GM21717 (cell line): Measurements from ENCODE around the gene CMIP.

ENCODE experiments used
- ATAC-seq: cut with Tn5 transposase; IDR thresholded peaks from one replicate; pipeline ENCODE4 v1.9.1; 2021; ENCODE audit warnings: mild to moderate bottlenecking, moderate library complexity; ENCODE audit not compliant: unreplicated experiment

Gene CMIP

DNA sequence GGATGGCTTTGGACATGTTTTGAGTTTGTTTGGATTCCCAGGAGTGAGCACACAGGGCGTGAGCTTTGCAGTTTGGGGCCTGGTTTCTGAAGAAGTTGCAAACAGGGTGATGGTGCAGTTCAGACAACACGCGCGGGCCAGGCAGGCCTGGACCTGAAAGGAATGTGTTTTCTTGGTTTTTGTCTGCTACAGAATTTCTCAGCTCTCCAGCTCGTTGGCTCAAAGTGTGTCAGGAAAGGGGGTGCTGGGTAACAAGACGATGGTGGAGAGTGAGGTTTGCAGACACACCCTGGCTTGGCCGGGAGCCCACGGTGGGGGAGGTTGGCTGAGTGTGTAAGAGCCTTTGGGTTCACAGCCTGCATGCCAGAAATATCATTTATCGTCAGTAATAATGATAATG lies 82.3 kb downstream of the CMIP start:
- ATAC-seq = no peak

DNA sequence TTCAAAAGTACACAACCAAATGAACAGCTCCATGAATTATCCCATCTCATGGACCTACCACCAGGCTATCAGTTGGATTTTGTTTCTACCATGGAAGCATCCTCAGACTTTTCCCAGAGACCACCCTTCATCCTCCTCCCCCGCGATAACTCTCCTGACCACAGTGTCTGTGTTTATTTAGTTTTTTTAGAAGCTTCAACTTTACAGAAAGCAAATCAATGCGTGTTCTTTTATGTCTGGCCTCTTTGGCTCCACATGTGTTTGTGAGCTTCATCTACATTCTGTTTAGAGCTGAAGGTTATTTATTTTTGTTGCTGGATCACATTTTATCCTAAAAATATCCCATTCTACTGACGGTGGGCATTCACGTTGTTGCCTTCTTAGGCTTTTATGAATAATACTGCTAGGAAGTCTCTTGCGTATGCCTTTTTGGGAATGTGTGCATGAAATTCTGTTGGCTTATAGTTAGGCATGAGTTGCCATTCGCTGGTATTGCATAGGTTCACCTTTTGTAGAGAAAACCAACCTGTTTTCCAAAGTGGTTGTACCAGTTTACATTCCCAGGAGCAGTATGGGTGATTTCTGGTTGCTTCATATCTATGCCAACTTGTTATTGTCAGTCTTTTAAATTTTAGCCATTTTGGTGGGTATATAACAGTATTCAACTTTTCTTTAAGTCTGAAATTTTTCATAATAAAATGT lies 83.0 kb downstream of the CMIP start:
- no peak for ATAC-seq

DNA sequence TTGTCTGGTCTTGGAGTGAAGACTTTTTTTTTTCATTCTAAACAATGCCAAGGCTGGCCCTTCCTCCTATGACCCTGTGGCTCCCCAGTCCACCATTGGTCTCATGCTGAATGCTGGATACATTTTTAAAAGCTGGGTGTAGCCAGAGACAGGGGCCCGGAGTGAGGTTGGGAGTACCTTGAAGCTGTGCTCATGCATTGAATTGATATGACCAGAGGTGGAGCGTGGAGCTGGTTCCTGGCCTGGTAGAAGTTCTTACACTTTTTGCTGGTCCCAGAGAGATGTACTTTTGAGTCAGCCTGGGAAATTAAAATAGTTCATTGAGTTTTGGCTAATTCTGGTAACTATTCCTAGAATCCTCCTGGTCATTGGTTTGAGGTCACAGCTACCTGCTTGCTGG lies 83.6 kb downstream of the CMIP start:
- no peak for ATAC-seq

DNA sequence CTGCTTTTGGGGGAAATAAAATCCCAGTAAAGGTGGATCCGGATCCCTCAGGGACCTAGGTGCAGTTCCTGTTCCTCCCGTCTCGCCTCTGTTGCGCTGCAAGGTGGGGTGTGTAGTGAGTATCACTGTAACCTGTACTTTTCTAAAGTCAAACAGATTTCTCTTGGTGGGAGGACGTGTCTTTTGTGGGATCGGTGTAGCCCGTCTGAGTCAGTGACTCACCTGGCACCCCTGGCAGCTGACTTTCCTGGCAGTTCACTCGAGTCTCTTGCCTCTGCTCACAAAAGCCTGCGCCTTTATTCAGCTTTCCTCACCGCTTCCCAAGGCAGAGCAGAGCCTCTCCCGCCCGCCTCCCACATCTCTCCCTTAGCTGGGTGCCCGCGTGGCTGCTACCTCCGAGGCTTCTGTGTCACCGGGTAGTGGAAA lies 85.7 kb downstream of the CMIP start:
- no peak for ATAC-seq

DNA sequence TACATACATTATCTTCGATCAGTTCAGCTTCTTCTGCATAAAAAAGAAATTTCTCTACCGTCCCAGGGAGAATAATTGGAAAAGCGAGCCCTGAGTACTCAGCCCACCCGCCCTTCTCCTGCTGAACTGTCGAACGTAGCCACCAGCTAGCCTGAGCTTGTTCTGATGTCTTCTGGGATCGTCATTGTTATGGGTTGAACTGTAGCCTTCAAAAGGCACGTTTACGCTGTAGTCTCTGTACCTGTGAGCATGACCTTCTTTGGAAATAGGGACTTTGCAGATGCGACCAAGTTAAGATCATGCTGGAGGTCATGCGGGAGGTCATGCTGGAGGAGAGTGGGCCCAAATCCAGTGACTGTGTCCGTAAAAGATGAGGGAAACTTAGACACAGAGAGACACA lies 86.2 kb downstream of the CMIP start:
- ATAC-seq = no peak

DNA sequence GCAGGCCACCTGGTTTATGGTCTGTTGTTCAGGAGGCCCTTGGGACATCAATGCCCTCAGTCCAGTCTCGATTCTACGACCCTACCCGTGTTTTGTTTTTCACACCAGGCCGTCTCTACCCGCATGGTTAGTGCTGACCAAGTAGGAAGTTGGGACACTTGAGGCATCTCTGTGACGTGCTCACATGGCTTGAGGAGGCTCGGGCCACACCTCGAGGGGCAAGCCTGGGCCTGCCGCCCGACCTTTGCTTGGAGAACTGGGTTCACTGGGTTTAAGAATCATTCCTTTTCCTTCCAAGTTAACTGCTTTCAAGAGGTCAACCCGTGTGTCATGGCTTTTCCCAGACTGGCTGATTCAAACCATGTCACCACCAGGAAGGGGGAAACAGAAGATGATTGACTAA lies 86.8 kb downstream of the CMIP start:
- no peak for ATAC-seq

DNA sequence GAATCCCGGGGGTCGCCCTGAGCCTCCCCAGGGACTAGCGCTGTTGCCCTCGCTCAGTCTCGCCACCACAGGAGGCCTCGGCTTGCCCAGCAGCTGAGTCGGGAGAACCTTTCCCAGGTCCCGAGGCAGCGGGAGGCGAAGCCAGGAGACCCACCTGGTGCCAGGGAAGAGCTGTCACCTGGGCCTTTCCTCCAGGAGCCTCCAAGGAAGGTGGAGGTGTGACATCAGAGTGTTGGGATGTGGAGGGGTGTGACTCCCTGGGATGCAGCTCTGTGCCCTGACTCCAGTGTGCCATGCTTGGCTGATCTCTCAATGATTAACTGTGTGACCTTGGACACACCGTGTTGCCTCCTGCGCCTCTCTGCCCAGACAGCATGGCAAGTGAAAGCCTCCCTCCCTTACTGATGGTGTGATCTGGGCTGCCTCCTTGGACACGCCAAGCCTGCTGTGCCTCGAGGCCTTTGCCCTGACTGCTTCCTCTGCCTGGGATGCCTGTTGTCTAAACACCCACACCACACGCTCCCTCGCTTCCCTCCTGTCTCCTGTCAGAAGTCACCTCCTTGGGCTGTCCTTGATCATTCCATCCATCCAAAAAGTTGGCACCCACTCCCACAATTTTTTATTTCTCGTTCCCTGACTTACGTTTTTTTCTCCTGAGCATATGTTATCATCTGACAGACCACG lies 88.0 kb downstream of the CMIP start:
- no peak for ATAC-seq

DNA sequence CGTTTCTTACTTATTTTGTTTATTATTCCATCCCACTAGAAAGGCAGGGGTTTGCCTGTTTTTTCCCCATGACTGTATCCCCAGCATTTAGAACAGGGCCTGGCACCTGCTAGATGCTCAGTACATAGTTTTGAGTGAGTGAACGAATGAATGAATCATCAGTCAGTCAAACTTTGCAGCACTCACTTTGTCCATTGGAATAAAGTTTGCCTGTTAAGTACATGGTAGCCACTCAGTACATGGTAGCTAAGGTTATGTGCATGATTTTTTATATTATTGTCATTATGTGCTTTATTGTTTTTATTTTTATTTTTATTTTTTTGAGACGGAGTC lies 88.5 kb downstream of the CMIP start:
- ATAC-seq = no peak

DNA sequence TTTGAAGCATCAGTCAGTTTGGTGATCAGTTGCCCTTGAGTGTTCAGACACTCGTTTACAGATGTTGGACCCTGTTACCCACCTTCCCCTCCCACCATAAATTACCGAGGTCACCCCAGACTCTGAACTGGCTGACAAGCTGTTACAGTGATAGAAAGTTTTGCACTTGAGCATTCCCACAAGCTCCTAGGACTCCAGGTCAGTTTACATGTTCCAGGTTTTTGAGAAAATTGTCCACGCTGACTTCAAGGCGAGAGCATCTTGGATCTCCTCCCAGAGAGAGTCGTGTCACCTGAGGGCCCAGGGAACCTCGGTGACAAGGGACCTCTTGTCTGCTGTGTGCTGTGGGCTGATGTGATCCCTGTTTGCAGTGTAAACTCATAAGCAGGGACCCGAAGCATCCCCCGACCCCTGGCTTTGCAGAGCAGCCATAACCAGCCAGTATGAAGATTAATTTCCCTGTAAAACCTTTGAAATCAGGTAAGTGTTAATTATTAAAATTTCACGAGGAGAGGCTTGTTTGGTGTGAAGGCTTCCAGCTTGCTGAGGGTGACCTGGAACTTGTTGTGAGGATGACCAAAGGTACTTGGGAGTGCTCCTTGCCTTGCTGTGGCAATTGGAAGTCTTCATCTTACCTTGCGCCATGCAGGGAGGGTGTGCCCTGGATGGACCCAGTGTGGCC lies 91.2 kb downstream of the CMIP start:
- no peak for ATAC-seq

DNA sequence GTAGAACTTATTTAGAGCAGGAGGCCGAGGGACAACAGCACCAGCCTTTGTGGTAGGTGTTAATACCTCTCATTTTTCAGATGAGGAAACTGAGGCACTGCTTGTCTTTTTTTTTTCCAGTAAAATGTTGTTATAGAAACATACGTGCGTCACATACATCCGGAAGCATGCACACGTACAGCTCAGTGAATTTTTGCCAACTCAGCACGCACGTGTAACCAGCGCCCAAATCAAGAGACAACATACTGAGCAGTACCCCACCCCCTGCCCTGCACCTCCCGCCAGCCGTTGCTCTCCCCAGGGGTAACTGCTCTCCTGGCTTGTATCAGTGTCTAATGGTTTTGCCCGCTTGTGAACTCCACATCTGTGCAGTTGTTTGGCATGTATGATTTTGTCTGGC lies 92.0 kb downstream of the CMIP start:
- ATAC-seq = no peak

DNA sequence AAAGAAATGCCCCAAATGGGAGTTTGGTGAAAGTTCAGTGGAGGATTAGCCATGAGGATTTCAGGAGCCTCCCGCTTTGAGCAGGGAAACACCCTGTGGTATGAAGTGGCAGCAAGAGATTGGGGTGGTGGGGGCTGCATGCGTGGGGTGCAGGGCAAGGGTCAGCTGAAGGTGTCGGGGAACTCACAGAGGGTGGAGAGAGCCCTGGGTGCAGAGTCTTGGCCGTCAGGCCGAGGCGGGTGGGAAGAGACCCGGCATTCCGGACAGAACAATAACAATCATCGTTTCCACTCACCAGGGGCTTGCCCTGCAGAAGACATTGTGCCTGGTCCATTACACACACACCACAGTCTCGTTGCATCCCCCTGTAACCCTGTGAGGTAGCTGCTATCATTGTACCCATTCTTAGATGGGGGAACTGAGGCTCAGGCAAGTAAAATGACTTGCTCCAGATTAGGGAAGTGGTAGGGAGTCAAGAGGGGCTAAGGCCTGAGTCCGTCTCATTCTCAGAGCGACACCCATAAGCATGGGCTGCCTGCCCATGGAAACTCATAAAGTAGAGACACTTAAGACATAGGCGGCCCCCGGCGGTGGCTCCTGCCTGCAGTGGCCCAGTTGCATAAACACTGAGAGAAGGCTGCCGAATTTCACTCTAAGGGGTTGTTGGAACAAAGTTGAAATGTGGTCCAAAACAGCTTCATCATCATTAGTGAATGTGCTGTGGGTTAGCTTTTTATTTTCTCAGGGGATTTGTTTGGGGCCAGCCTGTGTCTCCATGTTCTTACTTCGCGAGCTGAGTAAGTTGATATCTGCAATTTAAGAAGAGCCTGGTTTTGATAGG lies 93.3 kb downstream of the CMIP start:
- ATAC-seq = no peak

DNA sequence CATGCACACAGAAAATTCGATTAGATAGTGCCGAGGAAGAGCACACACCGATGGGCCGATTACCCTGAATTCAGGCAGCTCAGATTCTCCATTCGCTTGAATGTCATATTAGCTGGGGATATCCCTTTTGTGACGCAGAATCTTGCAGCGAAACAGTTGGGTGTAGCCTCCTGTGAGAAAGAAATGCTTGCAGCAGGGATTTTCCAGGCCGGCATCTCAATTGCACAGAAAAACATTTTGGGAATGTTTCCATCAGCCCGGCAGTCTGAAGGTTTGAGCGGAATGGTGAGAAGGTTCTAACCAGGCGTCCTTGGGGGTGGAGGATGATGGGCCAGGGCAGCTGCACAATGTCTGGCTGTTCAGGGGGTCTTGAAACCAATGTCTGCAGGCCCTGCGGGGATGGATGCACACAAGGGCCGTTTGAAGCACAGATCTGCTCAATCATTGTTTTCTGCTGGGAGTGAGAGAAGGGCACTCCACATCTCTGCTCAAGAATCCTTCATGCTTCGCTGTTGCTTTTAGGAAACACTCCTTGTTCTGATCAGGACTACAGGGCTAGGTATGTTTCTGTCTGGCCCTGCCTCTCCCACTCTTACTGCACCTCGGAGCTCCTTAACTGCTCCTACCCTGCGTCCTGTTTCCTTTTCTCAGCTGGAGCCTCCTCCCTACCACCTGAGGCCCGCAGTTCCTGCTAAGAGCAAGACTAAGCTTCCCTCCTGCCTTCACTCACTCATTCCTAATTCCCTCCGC lies 94.6 kb downstream of the CMIP start:
- no peak for ATAC-seq

DNA sequence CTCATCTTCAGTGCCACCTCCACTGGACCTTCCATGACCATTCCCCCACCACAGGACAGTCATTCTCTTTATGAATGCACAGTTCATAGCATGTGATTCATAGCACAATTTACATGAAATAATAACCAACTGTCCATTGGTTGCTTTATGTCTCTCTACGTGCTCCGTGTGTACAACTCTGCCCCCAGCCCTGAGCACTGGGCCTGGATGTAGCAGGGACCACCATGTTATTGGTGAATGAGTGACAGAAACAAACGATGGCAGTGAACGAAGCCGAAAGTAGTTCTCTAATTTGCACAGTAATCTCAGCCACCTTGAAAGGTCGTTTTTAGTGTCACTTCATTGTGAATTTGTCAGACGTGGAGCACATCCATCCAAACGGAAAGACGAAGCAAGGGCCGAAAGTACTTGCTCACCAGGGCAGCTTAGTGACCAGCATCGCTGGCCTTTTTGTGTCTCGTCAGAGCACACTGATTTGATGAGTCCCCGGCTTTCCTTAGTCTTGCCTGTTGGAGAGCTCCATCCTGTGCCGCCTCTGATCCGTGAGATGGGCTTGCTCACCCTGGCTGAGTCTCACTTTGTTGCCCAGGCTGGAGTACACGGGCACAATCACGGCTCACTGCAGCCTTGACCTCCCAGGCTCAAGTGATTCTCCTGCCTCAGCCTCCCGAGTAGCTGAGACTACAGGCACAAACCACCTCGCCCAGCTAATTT lies 95.3 kb downstream of the CMIP start:
- no peak for ATAC-seq

DNA sequence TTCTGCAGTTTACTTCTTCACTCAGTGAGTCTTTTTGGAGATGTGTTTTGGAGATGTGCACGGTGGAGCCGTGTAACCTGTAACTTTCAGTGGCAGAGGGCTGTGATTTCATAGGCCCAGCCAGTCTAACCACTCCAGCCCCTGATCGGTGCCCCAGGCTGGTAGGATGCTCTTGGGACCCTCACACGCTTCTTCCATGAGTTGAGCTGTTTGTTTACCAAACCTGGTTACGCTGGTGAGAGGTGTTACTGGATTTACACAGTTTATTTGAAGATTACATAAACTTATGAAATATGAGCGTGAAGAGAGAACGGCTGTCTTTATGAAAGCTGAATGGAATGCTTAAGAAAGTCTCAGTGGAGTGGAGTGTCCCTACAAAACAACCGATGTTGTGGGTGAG lies 96.7 kb downstream of the CMIP start:
- no peak for ATAC-seq

DNA sequence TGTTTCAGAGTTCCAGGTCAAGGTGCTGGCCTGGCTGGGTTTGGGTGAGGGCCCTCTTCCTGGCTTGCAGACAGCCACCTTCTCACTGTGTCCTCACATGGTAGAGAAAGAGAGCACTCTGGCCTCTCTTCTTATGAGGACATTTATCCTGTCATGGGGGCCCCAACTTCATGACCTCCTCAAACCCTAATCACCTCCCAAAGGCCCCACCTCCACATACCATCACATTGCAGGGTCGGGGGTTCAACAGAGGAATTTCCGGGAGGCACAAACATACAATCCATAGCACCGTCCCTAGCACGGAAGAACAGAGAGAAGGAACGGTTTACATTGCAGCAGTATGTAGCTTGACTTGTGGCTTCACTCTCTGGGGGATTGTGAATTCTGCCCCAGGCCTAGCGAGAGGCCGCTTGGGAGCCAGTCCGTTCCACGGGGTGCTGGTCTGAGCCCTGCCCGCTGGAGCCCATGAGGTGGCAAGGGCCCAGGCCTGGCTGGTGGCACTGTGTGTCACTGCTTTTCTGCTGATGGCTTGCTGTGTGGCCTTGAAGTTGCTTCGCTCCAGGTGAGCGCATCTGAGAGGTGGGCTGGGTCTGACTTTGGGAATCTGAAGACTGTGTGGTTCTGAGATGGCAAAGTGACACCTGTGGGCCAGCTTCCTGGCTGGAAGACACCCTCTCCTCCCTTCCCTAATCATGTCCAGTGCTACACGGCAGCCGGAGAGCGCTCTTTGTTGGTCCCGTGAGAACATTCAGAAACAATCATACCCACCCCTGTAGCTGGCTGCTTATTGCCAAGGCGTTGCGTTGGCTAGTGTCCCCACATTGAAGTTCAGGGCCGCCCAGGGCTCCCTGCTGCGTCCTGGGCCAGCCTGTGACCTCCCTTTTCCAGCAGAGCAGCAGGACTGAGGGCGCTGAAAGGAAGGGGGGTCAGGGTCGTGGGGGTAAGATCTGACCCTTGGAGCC lies 98.3 kb downstream of the CMIP start:
- ATAC-seq = no peak

DNA sequence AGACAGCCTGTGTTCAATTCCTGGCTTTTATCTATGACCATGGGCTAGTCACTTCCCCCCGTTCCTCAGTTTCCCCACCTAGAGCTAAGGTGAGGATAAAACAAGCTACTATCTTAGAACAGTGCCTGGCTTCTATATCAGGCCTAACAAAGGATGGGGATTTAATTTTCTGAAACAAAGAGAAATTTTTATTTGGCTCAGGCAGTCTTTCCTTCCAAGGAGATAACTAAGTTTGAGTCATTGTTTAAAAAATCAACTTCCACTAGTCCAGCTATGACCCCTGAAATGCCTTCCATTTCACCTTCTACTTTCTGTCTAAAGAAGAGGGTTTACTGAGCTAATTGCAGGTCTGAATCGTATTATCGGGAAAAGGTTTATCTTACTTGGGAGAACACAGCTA lies 99.0 kb downstream of the CMIP start:
- no peak for ATAC-seq

DNA sequence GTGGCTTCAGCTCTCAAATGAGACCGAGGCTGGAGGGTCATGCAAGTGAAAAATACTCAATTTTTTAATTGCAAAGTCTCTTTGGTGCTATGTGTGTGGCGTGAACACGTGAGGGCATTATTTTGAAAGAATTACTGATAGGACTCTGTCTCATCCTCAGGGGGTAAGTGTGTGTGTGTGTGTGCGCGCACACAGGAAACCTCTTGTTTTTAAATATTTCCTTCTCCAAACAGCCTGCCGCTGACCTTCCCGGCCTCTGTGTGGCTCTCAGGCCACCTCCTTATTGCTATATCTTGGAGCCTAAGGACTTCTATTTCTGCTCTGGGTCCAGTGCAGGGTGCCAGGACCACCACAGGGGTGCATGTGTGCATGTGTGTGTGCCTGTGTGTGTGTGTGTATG lies 99.7 kb downstream of the CMIP start:
- no peak for ATAC-seq

DNA sequence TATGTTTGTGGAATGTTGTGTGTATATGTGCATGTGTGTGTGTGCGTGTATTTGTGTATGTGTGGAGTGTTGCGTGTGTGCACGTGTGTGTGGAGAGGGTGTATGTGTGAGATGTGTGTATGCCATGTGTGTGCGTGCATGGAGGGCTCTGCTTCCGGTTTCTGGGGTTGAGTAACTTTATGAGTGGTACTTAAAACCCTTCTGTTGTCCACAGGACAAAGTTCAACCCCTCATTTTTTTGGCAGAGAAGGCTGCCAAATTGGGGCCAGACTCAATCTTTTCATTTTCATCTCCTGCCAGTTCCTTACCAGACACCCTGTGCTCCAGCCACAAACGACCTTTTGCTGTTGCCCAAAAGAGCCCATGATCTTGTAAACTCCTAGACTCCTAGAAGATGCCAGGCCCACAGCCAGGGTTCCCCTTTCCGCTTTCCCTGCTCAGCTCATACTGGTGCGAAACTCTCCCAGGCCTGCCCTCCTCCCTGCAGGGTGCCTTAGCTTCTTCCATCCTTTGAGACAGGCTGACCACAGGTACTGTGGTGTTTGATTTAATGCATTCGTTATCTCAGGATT lies 100.2 kb downstream of the CMIP start:
- no peak for ATAC-seq
